ENCODE measurements around the gene ACOXL.
"Not testable (repeated sequence)": the region's sequence is repeated elsewhere in the genome, so short reads cannot be mapped to it uniquely, and the experiment has no call there.

ACOXL gene

GRCh38 chr2:110960954-110961353 lies 228.6 kb downstream of the ACOXL start:
- FAIRE-seq = no peak
- DNase-seq (ENCODE audit: low spot score) = no peak

GRCh38 chr2:110961643-110962042 lies 229.3 kb downstream of the ACOXL start:
- not testable (repeated sequence) for DNase-seq (ENCODE audit: low spot score); FAIRE-seq

- DNase-seq (ENCODE audit: low spot score) (no peak), FAIRE-seq (no peak)
Observed at GRCh38 chr2:110969696-110970095, 237.3 kb downstream of the ACOXL start.

GRCh38 chr2:110970201-110970600 lies 237.8 kb downstream of the ACOXL start:
- FAIRE-seq (no peak), DNase-seq (ENCODE audit: low spot score) (no peak)

GRCh38 chr2:110971811-110972210 lies 239.4 kb downstream of the ACOXL start:
- FAIRE-seq = no peak
- DNase-seq (ENCODE audit: low spot score) = no peak

GRCh38 chr2:110973262-110973661 lies 240.9 kb downstream of the ACOXL start:
- no peak for FAIRE-seq
- no peak for DNase-seq (ENCODE audit: low spot score)

GRCh38 chr2:110977403-110977802 lies 245.0 kb downstream of the ACOXL start:
- FAIRE-seq (no peak), DNase-seq (ENCODE audit: low spot score) (no peak)

- FAIRE-seq = no peak
Observed at GRCh38 chr2:110978148-110978547, 245.8 kb downstream of the ACOXL start.

GRCh38 chr2:110978756-110979470 lies 246.5 kb downstream of the ACOXL start:
- no peak for FAIRE-seq
- DNase-seq (ENCODE audit: low spot score) = no peak

More at GRCh38 chr2:110978148-110978547, 245.8 kb downstream of the ACOXL start:
- no peak for DNase-seq (ENCODE audit: low spot score)

GRCh38 chr2:110979471-110980338 lies 247.3 kb downstream of the ACOXL start:
- DNase-seq (ENCODE audit: low spot score) = no peak
- no peak for FAIRE-seq

- FAIRE-seq = no peak
- no peak for DNase-seq (ENCODE audit: low spot score)
Observed at GRCh38 chr2:110980339-110981062, 248.1 kb downstream of the ACOXL start.

- FAIRE-seq (no peak), DNase-seq (ENCODE audit: low spot score) (no peak)
Observed at GRCh38 chr2:110983133-110983532, 250.8 kb downstream of the ACOXL start.

GRCh38 chr2:110984694-110985490 lies 252.5 kb downstream of the ACOXL start:
- no peak for FAIRE-seq
- DNase-seq (ENCODE audit: low spot score) = no peak

- no peak for FAIRE-seq
- DNase-seq (ENCODE audit: low spot score) = no peak
Observed at GRCh38 chr2:110990440-110990839, 258.1 kb downstream of the ACOXL start.

GRCh38 chr2:110991911-110992310 lies 259.5 kb downstream of the ACOXL start:
- FAIRE-seq (no peak), DNase-seq (ENCODE audit: low spot score) (no peak)

- no peak for DNase-seq (ENCODE audit: low spot score)
- FAIRE-seq = no peak
Observed at GRCh38 chr2:110992886-110993285, 260.5 kb downstream of the ACOXL start.

GRCh38 chr2:110993557-110994231 lies 261.3 kb downstream of the ACOXL start:
- DNase-seq (ENCODE audit: low spot score) (no peak), FAIRE-seq (peak; percentile 52)

- no peak for FAIRE-seq
- no peak for DNase-seq (ENCODE audit: low spot score)
Observed at GRCh38 chr2:110994250-110994961, 262.0 kb downstream of the ACOXL start.

- no peak for DNase-seq (ENCODE audit: low spot score)
- FAIRE-seq = no peak
Observed at GRCh38 chr2:110995911-110996310, 263.5 kb downstream of the ACOXL start.

All from RCC 7860 (cell line).